HuH-7 (cell line): ENCODE data around the gene COL9A2.

Source experiments
- DNase-seq: peaks from one replicate; pipeline ENCODE4 v3.0.0; 2011; ENCODE audit warnings: low spot score

Gene COL9A2

GRCh38 chr1:40303051-40303771 lies 13.9 kb downstream of the COL9A2 start:
- no peak for DNase-seq

- no peak for DNase-seq
Observed at GRCh38 chr1:40302475-40302874, 14.6 kb downstream of the COL9A2 start.

GRCh38 chr1:40301541-40302299 lies 15.4 kb downstream of the COL9A2 start:
- no peak for DNase-seq

- DNase-seq, result no peak
Observed at GRCh38 chr1:40301066-40301465, 16.0 kb downstream of the COL9A2 start.

- DNase-seq, result no peak
Observed at GRCh38 chr1:40300651-40301050, 16.4 kb downstream of the COL9A2 start.

- no peak for DNase-seq
Observed at GRCh38 chr1:40300249-40300567, 16.9 kb downstream of the COL9A2 start.

GRCh38 chr1:40299366-40300248 lies 17.5 kb downstream of the COL9A2 start:
- no peak for DNase-seq

GRCh38 chr1:40291293-40291692 lies 25.8 kb downstream of the COL9A2 start:
- no peak for DNase-seq

- DNase-seq, result no peak
Observed at GRCh38 chr1:40281853-40282252, 35.2 kb downstream of the COL9A2 start.

GRCh38 chr1:40276122-40276521 lies 41.0 kb downstream of the COL9A2 start:
- no peak for DNase-seq

GRCh38 chr1:40274331-40274730 lies 42.8 kb downstream of the COL9A2 start:
- DNase-seq, result no peak

GRCh38 chr1:40273547-40274166 lies 43.4 kb downstream of the COL9A2 start:
- no peak for DNase-seq

- no peak for DNase-seq
Observed at GRCh38 chr1:40272653-40273213, 44.4 kb downstream of the COL9A2 start.

- DNase-seq, result no peak
Observed at GRCh38 chr1:40270152-40270834, 46.8 kb downstream of the COL9A2 start.

GRCh38 chr1:40268211-40268610 lies 48.9 kb downstream of the COL9A2 start:
- no peak for DNase-seq

GRCh38 chr1:40267767-40268187 lies 49.3 kb downstream of the COL9A2 start:
- DNase-seq, result no peak

- DNase-seq, result no peak
Observed at GRCh38 chr1:40266786-40267535, 50.1 kb downstream of the COL9A2 start.

GRCh38 chr1:40265919-40266318 lies 51.2 kb downstream of the COL9A2 start:
- DNase-seq, result no peak

GRCh38 chr1:40265298-40265697 lies 51.8 kb downstream of the COL9A2 start:
- no peak for DNase-seq

- no peak for DNase-seq
Observed at GRCh38 chr1:40264354-40264781, 52.7 kb downstream of the COL9A2 start.

- no peak for DNase-seq
Observed at GRCh38 chr1:40258445-40258769, 58.7 kb downstream of the COL9A2 start.
